ENCODE measurements around the gene GRM8. TPM values are rescaled to one million over a fixed set of nuclear protein-coding genes. Genes with fewer than 3 reads are reported as not detected.
"Not testable (repeated sequence)": the region's sequence is repeated elsewhere in the genome, so short reads cannot be mapped to it uniquely, and the experiment has no call there.

GRM8 gene
- total RNA-seq, 1 experiment from 2014 or later: 0.40 TPM

GRCh38 chr7:126685596-126685995 is 567.1 kb downstream of the GRM8 start:
- CTCF ChIA-PET: no interaction called here
- H3K27ac Mint-ChIP-seq (ENCODE audit: unreplicated experiment): no peak overlapping the region
- no peak for DNase-seq
- H3K36me3 Mint-ChIP-seq (ENCODE audit: insufficient read depth, unreplicated experiment): no peaks in the 10 kb centered on the region
- H3K27me3 Mint-ChIP-seq (ENCODE audit: unreplicated experiment): no peaks in the 10 kb centered on the region
- no peak for TF ChIP-seq CTCF (IDR thresholded peaks at IDR 0.05; ENCODE audit: unreplicated experiment)
- no peak overlapping the region for H3K4me3 Mint-ChIP-seq (ENCODE audit: low read depth, unreplicated experiment)
- BruUV-seq (replicated peaks): no TSS peak
- no peaks in the 10 kb centered on the region for H3K4me1 Mint-ChIP-seq (ENCODE audit: low read depth, unreplicated experiment)
- H3K9me3 Mint-ChIP-seq (ENCODE audit: low read depth, unreplicated experiment): peaks cover 2% of the 10 kb centered on the region
- intact Hi-C loops (cut with micrococcal nuclease; ENCODE audit: unreplicated experiment): no loop called here

GRCh38 chr7:126685018-126685573 is 567.6 kb downstream of the GRM8 start:
- H3K4me1 Mint-ChIP-seq (ENCODE audit: low read depth, unreplicated experiment): no peaks in the 10 kb centered on the region
- H3K4me3 Mint-ChIP-seq (ENCODE audit: low read depth, unreplicated experiment): no peak overlapping the region
- no peaks in the 10 kb centered on the region for H3K36me3 Mint-ChIP-seq (ENCODE audit: insufficient read depth, unreplicated experiment)
- intact Hi-C loops (cut with micrococcal nuclease; ENCODE audit: unreplicated experiment): no loop called here
- TF ChIP-seq CTCF (IDR thresholded peaks at IDR 0.05; ENCODE audit: unreplicated experiment): no peak
- H3K9me3 Mint-ChIP-seq (ENCODE audit: low read depth, unreplicated experiment): peaks cover 2% of the 10 kb centered on the region
- CTCF ChIA-PET: no interaction called here
- no peak overlapping the region for H3K27ac Mint-ChIP-seq (ENCODE audit: unreplicated experiment)
- no peak for DNase-seq
- no peaks in the 10 kb centered on the region for H3K27me3 Mint-ChIP-seq (ENCODE audit: unreplicated experiment)
- BruUV-seq (replicated peaks): no TSS peak

GRCh38 chr7:126682176-126682575 is 570.6 kb downstream of the GRM8 start:
- H3K4me3 Mint-ChIP-seq (ENCODE audit: low read depth, unreplicated experiment): no peak overlapping the region
- H3K4me1 Mint-ChIP-seq (ENCODE audit: low read depth, unreplicated experiment): no peaks in the 10 kb centered on the region
- CTCF ChIA-PET: no interaction called here
- no peak for TF ChIP-seq CTCF (IDR thresholded peaks at IDR 0.05; ENCODE audit: unreplicated experiment)
- H3K27me3 Mint-ChIP-seq (ENCODE audit: unreplicated experiment): no peaks in the 10 kb centered on the region
- no peaks in the 10 kb centered on the region for H3K36me3 Mint-ChIP-seq (ENCODE audit: insufficient read depth, unreplicated experiment)
- no TSS peak for BruUV-seq (replicated peaks)
- H3K27ac Mint-ChIP-seq (ENCODE audit: unreplicated experiment): no peak overlapping the region
- intact Hi-C loops (cut with micrococcal nuclease; ENCODE audit: unreplicated experiment): no loop called here
- peaks cover 2% of the 10 kb centered on the region for H3K9me3 Mint-ChIP-seq (ENCODE audit: low read depth, unreplicated experiment)
- no peak for DNase-seq

GRCh38 chr7:126668762-126669161 is 584.0 kb downstream of the GRM8 start:
- DNase-seq; BruUV-seq (replicated peaks); H3K27me3 Mint-ChIP-seq (ENCODE audit: unreplicated experiment); CTCF ChIA-PET; intact Hi-C loops (cut with micrococcal nuclease; ENCODE audit: unreplicated experiment); H3K4me1 Mint-ChIP-seq (ENCODE audit: low read depth, unreplicated experiment); H3K27ac Mint-ChIP-seq (ENCODE audit: unreplicated experiment); H3K4me3 Mint-ChIP-seq (ENCODE audit: low read depth, unreplicated experiment); H3K36me3 Mint-ChIP-seq (ENCODE audit: insufficient read depth, unreplicated experiment); H3K9me3 Mint-ChIP-seq (ENCODE audit: low read depth, unreplicated experiment): not testable (repeated sequence)

GRCh38 chr7:126668367-126668752 is 584.4 kb downstream of the GRM8 start:
- no peaks in the 10 kb centered on the region for H3K27me3 Mint-ChIP-seq (ENCODE audit: unreplicated experiment)
- H3K36me3 Mint-ChIP-seq (ENCODE audit: insufficient read depth, unreplicated experiment): no peaks in the 10 kb centered on the region
- H3K4me1 Mint-ChIP-seq (ENCODE audit: low read depth, unreplicated experiment): no peaks in the 10 kb centered on the region
- peaks cover 6% of the 10 kb centered on the region for H3K9me3 Mint-ChIP-seq (ENCODE audit: low read depth, unreplicated experiment)
- no TSS peak for BruUV-seq (replicated peaks)
- CTCF ChIA-PET: no interaction called here
- TF ChIP-seq CTCF (IDR thresholded peaks at IDR 0.05; ENCODE audit: unreplicated experiment): no peak
- DNase-seq: no peak
- intact Hi-C loops (cut with micrococcal nuclease; ENCODE audit: unreplicated experiment): no loop called here
- H3K27ac Mint-ChIP-seq (ENCODE audit: unreplicated experiment): no peak overlapping the region
- H3K4me3 Mint-ChIP-seq (ENCODE audit: low read depth, unreplicated experiment): no peak overlapping the region
